ENCODE measurements around the gene COL26A1. TPM values are rescaled to one million over a fixed set of nuclear protein-coding genes. Genes with fewer than 3 reads are reported as not detected.
A peak's percentile ranks its signal among the peaks of the same experiment; 100 is the strongest.

COL26A1 gene
- total RNA-seq, 1 donor: not detected

GRCh38 chr7:101373812-101374614 is 11.3 kb downstream of the COL26A1 start:
- Histone ChIP-seq H3K4me3 (ENCODE audit: insufficient read depth, low read length) (no peak overlapping the region), H3K4me1 (ENCODE audit: insufficient read depth, low read length) (peaks cover 4% of the 10 kb centered on the region), H3K79me2 (ENCODE audit: insufficient read depth, low read length) (no peaks in the 10 kb centered on the region), H4K20me1 (ENCODE audit: insufficient read depth, low read length) (no peaks in the 10 kb centered on the region), H3K27me3 (ENCODE audit: insufficient read depth, low read length) (peaks cover 21% of the 10 kb centered on the region), H3K9me3 (ENCODE audit: low read depth, low read length) (no peaks in the 10 kb centered on the region), H3K27ac (ENCODE audit: low read depth, low read length) (no peak overlapping the region), H3K36me3 (ENCODE audit: insufficient read depth, low read length) (no peaks in the 10 kb centered on the region), H3K4me2 (ENCODE audit: insufficient read depth, low read length) (no peak overlapping the region), H2AFZ (ENCODE audit: low read length) (no peak overlapping the region)
- peak; percentile 50 for DNase-seq (ENCODE audit: insufficient read length, low spot score, missing footprints)
- TF ChIP-seq, protein P1, sequence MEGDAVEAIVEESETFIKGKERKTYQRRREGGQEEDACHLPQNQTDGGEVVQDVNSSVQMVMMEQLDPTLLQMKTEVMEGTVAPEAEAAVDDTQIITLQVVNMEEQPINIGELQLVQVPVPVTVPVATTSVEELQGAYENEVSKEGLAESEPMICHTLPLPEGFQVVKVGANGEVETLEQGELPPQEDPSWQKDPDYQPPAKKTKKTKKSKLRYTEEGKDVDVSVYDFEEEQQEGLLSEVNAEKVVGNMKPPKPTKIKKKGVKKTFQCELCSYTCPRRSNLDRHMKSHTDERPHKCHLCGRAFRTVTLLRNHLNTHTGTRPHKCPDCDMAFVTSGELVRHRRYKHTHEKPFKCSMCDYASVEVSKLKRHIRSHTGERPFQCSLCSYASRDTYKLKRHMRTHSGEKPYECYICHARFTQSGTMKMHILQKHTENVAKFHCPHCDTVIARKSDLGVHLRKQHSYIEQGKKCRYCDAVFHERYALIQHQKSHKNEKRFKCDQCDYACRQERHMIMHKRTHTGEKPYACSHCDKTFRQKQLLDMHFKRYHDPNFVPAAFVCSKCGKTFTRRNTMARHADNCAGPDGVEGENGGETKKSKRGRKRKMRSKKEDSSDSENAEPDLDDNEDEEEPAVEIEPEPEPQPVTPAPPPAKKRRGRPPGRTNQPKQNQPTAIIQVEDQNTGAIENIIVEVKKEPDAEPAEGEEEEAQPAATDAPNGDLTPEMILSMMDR (IDR thresholded peaks at IDR 0.05; ENCODE audit: extremely low read depth, low read depth, low read length): no peak

DNA sequence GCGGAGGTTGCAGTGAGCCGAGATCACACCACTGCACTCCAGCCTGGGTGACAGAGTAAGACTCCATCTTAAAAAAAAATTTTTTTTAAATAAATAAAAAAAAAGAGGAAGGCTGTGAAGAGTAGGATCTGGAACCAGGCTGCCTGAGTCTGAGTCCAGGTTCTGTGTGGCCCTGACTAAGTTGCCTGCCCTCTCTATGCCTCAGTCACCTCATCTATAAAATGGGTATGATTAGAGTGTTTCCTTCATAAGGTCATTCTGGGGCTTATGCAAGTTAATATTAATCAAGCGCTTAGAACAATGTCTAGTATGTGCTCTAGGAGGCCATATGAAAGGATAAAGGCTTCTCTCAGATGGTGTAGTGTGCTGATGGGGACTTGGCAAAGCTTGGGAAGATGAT is 12.3 kb downstream of the COL26A1 start:
- Histone ChIP-seq H3K36me3 (ENCODE audit: insufficient read depth, low read length) (no peaks in the 10 kb centered on the region), H3K4me3 (ENCODE audit: insufficient read depth, low read length) (no peak overlapping the region), H3K4me1 (ENCODE audit: insufficient read depth, low read length) (peaks cover 4% of the 10 kb centered on the region), H2AFZ (ENCODE audit: low read length) (no peak overlapping the region), H3K27me3 (ENCODE audit: insufficient read depth, low read length) (peaks cover 21% of the 10 kb centered on the region), H3K4me2 (ENCODE audit: insufficient read depth, low read length) (no peak overlapping the region), H4K20me1 (ENCODE audit: insufficient read depth, low read length) (no peaks in the 10 kb centered on the region), H3K9me3 (ENCODE audit: low read depth, low read length) (no peaks in the 10 kb centered on the region), H3K79me2 (ENCODE audit: insufficient read depth, low read length) (no peaks in the 10 kb centered on the region), H3K27ac (ENCODE audit: low read depth, low read length) (no peak overlapping the region)
- TF ChIP-seq, protein P1 (IDR thresholded peaks at IDR 0.05; ENCODE audit: extremely low read depth, low read depth, low read length): no peak
- DNase-seq (ENCODE audit: insufficient read length, low spot score, missing footprints): no peak

DNA sequence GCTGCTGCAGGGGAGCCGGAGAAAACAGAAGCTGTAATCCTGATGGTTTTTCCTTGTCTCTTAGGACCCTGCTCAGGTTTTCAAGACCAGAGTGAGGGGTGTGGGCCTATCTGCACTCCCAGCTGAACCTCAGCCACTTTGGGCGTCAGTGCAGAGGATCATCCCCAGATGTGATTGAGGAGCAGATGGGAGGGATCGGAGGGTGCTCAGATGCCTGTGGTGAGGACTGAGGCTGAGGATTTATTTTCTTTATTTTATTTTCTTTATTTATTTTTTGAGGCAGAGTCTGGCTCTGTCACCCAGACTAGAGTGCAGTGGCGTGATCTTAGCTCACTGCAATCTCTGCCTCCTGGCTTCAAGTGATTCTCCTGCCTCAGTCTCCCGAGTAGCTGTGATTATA is 13.9 kb downstream of the COL26A1 start:
- Histone ChIP-seq H3K4me2 (ENCODE audit: insufficient read depth, low read length) (no peak overlapping the region), H3K9me3 (ENCODE audit: low read depth, low read length) (no peaks in the 10 kb centered on the region), H3K4me1 (ENCODE audit: insufficient read depth, low read length) (peaks cover 4% of the 10 kb centered on the region), H3K27ac (ENCODE audit: low read depth, low read length) (no peak overlapping the region), H3K4me3 (ENCODE audit: insufficient read depth, low read length) (no peak overlapping the region), H3K79me2 (ENCODE audit: insufficient read depth, low read length) (no peaks in the 10 kb centered on the region), H3K27me3 (ENCODE audit: insufficient read depth, low read length) (peaks cover 29% of the 10 kb centered on the region), H3K36me3 (ENCODE audit: insufficient read depth, low read length) (no peaks in the 10 kb centered on the region), H2AFZ (ENCODE audit: low read length) (no peak overlapping the region), H4K20me1 (ENCODE audit: insufficient read depth, low read length) (no peaks in the 10 kb centered on the region)
- TF ChIP-seq, protein P1 (IDR thresholded peaks at IDR 0.05; ENCODE audit: extremely low read depth, low read depth, low read length): no peak
- DNase-seq (ENCODE audit: insufficient read length, low spot score, missing footprints): no peak

DNA sequence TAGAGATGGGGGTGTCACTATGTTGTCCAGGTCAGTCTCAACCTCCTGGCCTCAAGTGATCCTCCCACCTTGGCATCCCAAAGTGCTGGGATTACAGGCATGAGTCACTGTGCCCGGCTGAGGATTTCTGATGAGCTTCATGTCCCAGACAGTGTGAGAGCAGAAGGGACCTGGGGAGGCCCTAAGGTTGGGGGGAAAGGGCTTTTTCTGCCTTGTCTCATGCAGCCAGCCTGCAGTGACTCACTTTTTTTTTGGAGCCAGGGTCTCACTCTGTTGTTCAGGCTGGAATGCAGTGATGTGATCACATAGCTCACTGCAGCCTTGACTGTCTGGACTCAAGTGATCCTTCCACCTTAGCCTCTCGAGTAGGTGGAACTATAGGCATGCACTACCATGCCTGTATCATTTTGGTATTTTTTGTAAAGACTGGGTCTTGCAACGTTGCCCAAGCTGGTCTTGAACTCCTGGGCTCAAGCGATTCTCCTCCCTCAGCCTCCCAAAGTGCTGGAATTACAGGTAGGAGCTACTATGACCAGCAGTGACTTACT is 14.6 kb downstream of the COL26A1 start:
- H3K4me2 ChIP-seq (ENCODE audit: insufficient read depth, low read length): no peak overlapping the region
- H3K9me3 ChIP-seq (ENCODE audit: low read depth, low read length): no peaks in the 10 kb centered on the region
- no peaks in the 10 kb centered on the region for H3K79me2 ChIP-seq (ENCODE audit: insufficient read depth, low read length)
- DNase-seq (ENCODE audit: insufficient read length, low spot score, missing footprints): no peak
- TF ChIP-seq, protein P1 (IDR thresholded peaks at IDR 0.05; ENCODE audit: extremely low read depth, low read depth, low read length): no peak
- peaks cover 4% of the 10 kb centered on the region for H3K4me1 ChIP-seq (ENCODE audit: insufficient read depth, low read length)
- no peak overlapping the region for H3K27ac ChIP-seq (ENCODE audit: low read depth, low read length)
- H4K20me1 ChIP-seq (ENCODE audit: insufficient read depth, low read length): no peaks in the 10 kb centered on the region
- H3K36me3 ChIP-seq (ENCODE audit: insufficient read depth, low read length): no peaks in the 10 kb centered on the region
- no peak overlapping the region for H3K4me3 ChIP-seq (ENCODE audit: insufficient read depth, low read length)
- H2AFZ ChIP-seq (ENCODE audit: low read length): no peak overlapping the region
- H3K27me3 ChIP-seq (ENCODE audit: insufficient read depth, low read length): peaks cover 29% of the 10 kb centered on the region

Measured in osteoblast (primary cell).